MV-4-11 (cell line): ENCODE data around the gene IFNL4.
"Not testable (repeated sequence)": the region's sequence is repeated elsewhere in the genome, so short reads cannot be mapped to it uniquely, and the experiment has no call there.

Experiments used
- DNase-seq: peaks from one replicate; lab custom pipeline; 2025; lab: John Stamatoyannopoulos, UW

IFNL4 gene

GRCh38 chr19:39248806-39249205 is at the start of gene IFNL4:
IFNL4 (minus strand) TSS chr19:39248856.
- no peak for DNase-seq

DNA sequence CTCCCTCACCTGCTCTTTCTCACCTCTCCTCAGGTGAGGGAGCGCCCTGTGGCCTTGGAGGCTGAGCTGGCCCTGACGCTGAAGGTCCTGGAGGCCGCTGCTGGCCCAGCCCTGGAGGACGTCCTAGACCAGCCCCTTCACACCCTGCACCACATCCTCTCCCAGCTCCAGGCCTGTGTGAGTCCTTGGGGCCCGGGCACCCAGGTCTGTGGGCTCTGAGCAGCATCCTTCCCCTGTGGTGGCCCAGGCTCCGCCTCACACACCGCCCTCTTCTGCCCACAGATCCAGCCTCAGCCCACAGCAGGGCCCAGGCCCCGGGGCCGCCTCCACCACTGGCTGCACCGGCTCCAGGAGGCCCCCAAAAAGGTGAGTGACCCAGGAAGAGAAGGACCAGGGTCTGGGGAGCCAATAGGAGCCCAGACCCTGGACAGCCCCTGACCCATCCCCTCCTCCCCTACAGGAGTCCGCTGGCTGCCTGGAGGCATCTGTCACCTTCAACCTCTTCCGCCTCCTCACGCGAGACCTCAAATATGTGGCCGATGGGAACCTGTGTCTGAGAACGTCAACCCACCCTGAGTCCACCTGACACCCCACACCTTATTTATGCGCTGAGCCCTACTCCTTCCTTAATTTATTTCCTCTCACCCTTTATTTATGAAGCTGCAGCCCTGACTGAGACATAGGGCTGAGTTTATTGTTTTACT is 49.4 kb upstream of the IFNL4 start:
- DNase-seq = peak; percentile 25

- no peak for DNase-seq
These were observed 48.2 kb upstream of the IFNL4 start for GRCh38 chr19:39296906-39297305.

- no peak for DNase-seq
These were observed 47.5 kb upstream of the IFNL4 start, which contains the start of gene IFNL1 for GRCh38 chr19:39296055-39296645. IFNL1 (plus strand) TSS chr19:39296407; CDS start chr19:39296422, 15 bp downstream.

- DNase-seq = no peak
These were observed 44.7 kb upstream of the IFNL4 start for GRCh38 chr19:39293394-39293793.

GRCh38 chr19:39284032-39284431 is 35.4 kb upstream of the IFNL4 start:
- no peak for DNase-seq

GRCh38 chr19:39282021-39282420 is 33.4 kb upstream of the IFNL4 start:
- no peak for DNase-seq

GRCh38 chr19:39277598-39277997 is 28.9 kb upstream of the IFNL4 start:
- DNase-seq = no peak

- no peak for DNase-seq
These were observed 28.1 kb upstream of the IFNL4 start for GRCh38 chr19:39276740-39277139.

GRCh38 chr19:39275578-39275977 is 26.9 kb upstream of the IFNL4 start:
- DNase-seq = no peak

DNA sequence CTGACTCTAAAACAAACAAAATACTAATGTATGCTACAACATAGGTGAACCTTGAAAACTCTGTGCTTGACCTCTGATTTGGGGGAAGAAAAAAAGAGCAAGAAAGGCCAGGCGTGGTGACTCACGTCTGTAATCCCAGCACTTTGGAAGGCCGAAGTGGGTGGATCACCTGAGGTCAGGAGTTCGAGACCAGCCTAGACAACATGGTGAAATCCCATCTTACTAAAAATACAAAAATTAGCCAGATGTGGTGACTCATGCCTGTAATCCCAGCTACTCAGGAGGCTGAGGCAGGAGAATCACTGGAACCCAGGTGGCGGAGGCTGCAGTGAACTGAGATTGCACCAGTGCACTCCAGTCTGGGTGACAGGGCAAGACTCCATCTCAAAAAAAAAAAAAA is 25.2 kb upstream of the IFNL4 start:
- DNase-seq = not testable (repeated sequence)

GRCh38 chr19:39270036-39270871 is 21.6 kb upstream of the IFNL4 start:
- no peak for DNase-seq

GRCh38 chr19:39269369-39269768 is 20.7 kb upstream of the IFNL4 start:
- not testable (repeated sequence) for DNase-seq

GRCh38 chr19:39268531-39269223 is 20.0 kb upstream of the IFNL4 start:
- not testable (repeated sequence) for DNase-seq

DNA sequence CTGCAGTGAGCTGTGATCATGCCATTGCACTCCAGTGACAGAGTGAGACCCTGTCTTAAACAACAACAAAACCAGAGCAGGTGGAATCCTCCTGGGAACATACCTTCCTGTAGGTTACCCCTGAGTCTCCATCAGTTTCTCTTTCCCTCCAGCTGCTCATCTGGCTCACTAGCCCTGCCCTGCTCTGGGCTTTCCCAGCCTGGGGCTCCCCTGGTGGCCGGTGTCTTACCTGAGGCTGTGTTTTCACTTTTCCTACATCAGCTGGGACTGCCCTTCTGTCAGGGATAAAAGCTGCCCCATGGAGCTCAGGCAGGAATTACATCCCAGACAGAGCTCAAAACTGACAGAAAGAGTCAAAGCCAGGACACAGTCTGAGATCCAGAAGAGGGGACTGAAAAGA is 19.4 kb upstream of the IFNL4 start, which contains the start of gene IFNL2:
TSS of gene IFNL2 (plus strand) at position 312 of the 400 bp plus-strand sequence. CDS start 173 bp downstream, outside the sequence.
- DNase-seq = not testable (repeated sequence)

DNA sequence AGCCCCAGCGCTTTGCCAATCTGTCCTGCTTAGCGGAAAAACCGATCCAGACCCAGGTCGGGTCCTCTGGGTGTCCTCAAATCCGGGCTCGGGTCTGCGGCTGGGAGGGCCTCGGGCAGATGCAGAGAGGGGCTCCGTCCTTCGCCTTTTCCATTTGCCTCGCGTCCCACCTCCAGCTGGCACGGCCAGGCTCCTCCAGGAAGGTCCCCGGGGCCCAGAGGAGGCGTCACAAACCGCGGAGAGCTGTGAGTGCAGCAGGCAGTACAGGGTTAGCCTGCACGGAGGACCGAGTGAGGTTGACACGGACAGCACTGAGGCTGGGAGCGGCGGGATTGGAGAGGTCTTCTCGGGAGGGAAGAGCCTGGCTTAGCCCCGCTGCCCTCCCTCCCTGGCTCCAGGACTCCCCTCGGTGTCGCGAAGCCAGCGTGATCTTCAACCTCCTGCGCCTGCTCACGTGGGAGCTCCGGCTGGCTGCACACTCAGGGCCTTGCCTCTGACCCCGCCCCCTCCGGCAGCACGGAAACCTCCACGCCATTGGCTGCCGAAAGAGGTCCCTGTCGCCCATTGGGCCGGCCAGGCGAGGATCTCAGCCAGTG is 16.8 kb upstream of the IFNL4 start:
- no peak for DNase-seq

GRCh38 chr19:39264306-39265290 is 15.9 kb upstream of the IFNL4 start:
- DNase-seq = no peak

DNA sequence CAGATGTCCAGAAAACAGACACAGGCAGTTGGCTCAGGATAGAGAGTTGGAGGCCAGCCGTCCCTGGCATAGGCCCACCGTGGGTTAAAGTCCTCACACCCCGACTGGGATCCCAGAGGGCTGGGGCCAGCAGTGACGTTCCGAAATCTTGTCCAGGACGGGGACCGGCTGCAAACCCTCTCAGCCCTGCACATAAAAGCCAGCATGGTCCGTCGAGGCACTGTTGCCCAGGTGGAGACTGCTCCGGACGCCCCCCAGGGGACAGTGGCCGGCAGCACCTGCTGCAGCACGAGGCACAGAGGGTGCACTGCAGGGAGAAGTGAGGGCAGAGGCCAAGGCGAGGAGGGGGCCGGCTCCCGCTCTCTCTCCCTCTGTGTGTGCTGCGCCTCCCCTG is 15.3 kb upstream of the IFNL4 start:
- DNase-seq = no peak

- no peak for DNase-seq
These were observed 13.8 kb upstream of the IFNL4 start for GRCh38 chr19:39262496-39262895.

DNA sequence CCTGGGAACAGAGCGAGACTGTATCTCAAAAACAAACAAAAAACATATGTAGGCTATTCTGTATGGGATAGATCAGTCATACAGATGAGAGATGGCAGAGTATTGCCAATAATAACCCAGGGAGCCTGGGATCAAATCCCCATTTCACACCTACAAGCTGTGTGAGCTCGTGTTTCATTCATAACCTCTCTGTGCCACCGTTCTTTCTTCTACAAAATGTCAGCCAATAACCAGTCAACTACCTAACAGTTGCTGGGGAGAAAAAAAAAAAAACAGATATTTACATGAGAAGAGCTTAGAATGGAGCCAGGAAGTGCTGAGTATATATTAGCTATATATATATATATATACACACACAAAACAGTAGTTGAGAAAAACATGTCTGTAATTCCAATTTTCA is 13.0 kb upstream of the IFNL4 start:
- no peak for DNase-seq
